Activated CD8-positive, alpha-beta memory T cell treated with anti-CD3 and anti-CD28 coated beads, Interleukin-2, amount 50 U/mL, for 24 hours (primary cell): ENCODE results near the gene ACTN2.

ENCODE experiments used
- DNase-seq: peaks from one replicate; pipeline ENCODE4 v3.0.0-alpha.2; 2020; ENCODE audit errors: extremely low read depth

ACTN2 gene

GRCh38 chr1:236691348-236691747, 5.0 kb downstream of the ACTN2 start:
- DNase-seq: no peak

- DNase-seq: no peak
Measured at GRCh38 chr1:236692128-236692527, 5.8 kb downstream of the ACTN2 start.

- no peak for DNase-seq
Measured at GRCh38 chr1:236692742-236693141, 6.4 kb downstream of the ACTN2 start.

GRCh38 chr1:236699366-236699765, 13.1 kb downstream of the ACTN2 start:
- no peak for DNase-seq

- no peak for DNase-seq
Measured at GRCh38 chr1:236700903-236701302, 14.6 kb downstream of the ACTN2 start.

GRCh38 chr1:236701782-236702181, 15.5 kb downstream of the ACTN2 start:
- no peak for DNase-seq

GRCh38 chr1:236702791-236703394, 16.6 kb downstream of the ACTN2 start:
- DNase-seq: no peak

GRCh38 chr1:236705771-236706170, 19.5 kb downstream of the ACTN2 start:
- DNase-seq: no peak

GRCh38 chr1:236706183-236706582, 19.9 kb downstream of the ACTN2 start:
- DNase-seq: no peak

GRCh38 chr1:236710328-236710892, 24.1 kb downstream of the ACTN2 start:
- DNase-seq: no peak

GRCh38 chr1:236716160-236716559, 29.9 kb downstream of the ACTN2 start:
- DNase-seq: no peak

- no peak for DNase-seq
Measured at GRCh38 chr1:236717811-236718210, 31.5 kb downstream of the ACTN2 start.

- DNase-seq: no peak
Measured at GRCh38 chr1:236718328-236718727, 32.0 kb downstream of the ACTN2 start.

- no peak for DNase-seq
Measured at GRCh38 chr1:236720206-236720605, 33.9 kb downstream of the ACTN2 start.

- DNase-seq: no peak
Measured at GRCh38 chr1:236720611-236721010, 34.3 kb downstream of the ACTN2 start.

GRCh38 chr1:236724049-236724448, 37.8 kb downstream of the ACTN2 start:
- no peak for DNase-seq

- DNase-seq: no peak
Measured at GRCh38 chr1:236724506-236724905, 38.2 kb downstream of the ACTN2 start.

GRCh38 chr1:236725668-236726067, 39.4 kb downstream of the ACTN2 start:
- no peak for DNase-seq

GRCh38 chr1:236727521-236727920, 41.2 kb downstream of the ACTN2 start:
- DNase-seq: no peak

- no peak for DNase-seq
Measured at GRCh38 chr1:236728752-236729151, 42.5 kb downstream of the ACTN2 start.

GRCh38 chr1:236733653-236734052, 47.4 kb downstream of the ACTN2 start:
- DNase-seq: no peak

- DNase-seq: no peak
Measured at GRCh38 chr1:236734141-236734765, 48.0 kb downstream of the ACTN2 start.

GRCh38 chr1:236736761-236737160, 50.5 kb downstream of the ACTN2 start:
- DNase-seq: no peak

GRCh38 chr1:236741753-236742152, 55.5 kb downstream of the ACTN2 start:
- no peak for DNase-seq
